Measurements from ENCODE around the gene PTPN13.

PTPN13 gene

GRCh38 chr4:86587381-86588140 is 6.6 kb upstream of the PTPN13 start:
- DNase-seq = no peak

GRCh38 chr4:86592553-86593249 is 1.4 kb upstream of the PTPN13 start:
- DNase-seq = no peak

- peak; percentile 67 for DNase-seq
Observed at GRCh38 chr4:86594559-86595425, 677 bp downstream of the PTPN13 start.

DNA sequence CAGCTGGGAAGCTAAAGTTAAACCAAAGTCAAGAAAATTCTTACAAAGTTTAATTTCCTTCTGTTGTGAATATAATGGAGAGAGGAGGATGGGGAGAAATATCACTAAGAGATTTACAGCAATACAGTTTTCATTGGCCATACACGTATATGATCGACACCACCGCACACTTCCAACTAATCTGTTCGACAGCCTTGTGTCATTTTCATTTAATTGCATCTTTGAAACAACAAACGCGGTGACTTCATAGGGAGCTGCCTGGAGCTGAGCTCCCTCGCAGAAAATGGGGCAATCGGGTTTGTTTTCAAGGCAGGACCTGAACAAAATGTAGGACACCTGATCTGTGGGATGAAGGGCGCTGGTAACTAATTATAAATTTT is 1.3 kb downstream of the PTPN13 start:
- DNase-seq = no peak

- DNase-seq = no peak
Observed at GRCh38 chr4:86596807-86597206, 2.7 kb downstream of the PTPN13 start.

- no peak for DNase-seq
Observed at GRCh38 chr4:86600007-86600653, 6.0 kb downstream of the PTPN13 start.

DNA sequence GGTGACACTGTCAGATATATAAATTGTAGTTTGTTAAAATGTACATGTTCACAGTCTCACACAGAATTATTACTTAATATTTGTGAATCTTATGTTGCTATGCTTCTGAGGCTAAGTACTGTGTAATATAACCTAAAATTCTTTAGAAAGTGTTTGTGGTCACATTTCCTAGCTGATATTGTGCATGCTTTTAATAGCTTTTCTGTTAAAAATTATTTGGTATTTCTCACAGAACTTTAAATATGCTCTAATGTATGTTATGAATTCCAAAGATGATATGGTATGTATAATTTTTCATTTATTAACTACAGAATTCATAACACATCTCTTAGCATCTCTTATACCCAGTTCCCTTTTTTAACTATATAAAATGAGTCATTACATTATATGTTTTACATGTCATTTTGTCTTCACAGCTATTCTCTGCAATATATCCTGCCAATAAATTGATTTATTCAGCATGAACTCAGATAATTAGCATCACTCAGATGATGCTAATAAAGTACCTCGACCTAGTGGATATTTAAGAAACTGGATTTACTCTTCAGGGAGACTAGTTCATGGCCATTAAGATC is 9.3 kb downstream of the PTPN13 start:
- no peak for DNase-seq

DNA sequence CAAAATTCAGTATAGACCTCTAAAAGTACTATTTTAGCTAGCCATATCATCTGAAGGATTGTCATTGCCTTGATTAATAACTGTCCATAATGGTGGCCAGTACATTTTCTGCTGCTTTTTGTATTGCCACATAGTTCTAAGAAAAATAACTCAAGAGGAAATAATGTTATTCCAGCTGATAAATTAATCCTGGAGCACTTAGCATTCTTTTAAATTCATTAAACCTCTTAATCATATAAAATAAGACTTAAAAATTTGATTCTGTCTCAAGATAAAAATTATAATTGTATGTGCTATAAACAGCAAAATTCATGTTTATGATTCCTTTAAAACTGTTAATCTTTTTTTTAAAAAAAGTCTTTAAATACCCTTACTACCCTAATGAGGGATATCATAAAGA is 12.7 kb downstream of the PTPN13 start:
- no peak for DNase-seq

DNA sequence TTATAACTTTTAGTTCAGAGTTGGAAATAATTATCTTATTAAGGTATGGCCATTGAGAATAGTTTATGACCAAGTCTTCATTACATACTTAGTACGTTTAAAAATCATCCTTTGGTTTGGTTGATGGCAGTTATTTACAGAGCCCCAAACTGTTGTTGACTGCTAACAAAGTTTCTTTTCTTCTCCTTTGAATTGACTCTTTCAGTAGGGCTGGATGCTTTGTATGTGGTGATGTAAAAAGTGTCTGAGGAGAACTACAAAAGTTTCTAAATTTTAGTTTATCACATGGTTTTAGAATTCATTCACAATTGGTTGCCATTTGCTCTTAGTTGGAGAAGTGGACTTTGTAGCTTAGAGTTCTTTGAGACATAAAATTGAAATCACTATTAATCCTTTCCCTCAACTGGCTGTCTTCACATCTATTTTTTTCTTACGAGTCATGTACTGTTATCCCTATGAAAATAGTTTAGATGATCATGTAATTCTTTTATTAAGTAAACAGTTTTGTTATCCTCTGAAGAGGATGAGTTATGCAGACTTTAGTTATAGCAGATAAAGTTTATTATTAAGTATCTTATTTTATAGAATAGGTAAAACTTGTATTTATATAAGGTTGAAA is 14.8 kb downstream of the PTPN13 start:
- DNase-seq = no peak

DNA sequence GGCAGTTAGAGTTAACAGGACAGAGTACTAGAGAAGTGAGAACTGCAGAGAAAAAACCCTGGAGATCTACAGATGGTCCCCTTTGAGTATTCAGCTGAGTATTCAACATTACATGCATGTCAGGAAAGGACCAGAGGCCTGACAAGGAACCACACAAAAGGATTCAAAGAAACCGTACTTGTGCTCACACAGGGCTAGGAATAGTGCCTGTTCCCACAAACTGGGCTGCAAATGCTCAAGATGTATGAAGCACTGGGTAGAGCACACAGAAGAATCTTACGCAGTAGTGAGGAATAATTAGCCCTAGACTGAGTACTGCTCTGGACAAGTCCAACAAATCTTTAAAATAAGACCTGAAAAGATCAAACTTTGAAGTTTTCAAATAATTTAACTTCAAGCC is 17.6 kb downstream of the PTPN13 start:
- no peak for DNase-seq

DNA sequence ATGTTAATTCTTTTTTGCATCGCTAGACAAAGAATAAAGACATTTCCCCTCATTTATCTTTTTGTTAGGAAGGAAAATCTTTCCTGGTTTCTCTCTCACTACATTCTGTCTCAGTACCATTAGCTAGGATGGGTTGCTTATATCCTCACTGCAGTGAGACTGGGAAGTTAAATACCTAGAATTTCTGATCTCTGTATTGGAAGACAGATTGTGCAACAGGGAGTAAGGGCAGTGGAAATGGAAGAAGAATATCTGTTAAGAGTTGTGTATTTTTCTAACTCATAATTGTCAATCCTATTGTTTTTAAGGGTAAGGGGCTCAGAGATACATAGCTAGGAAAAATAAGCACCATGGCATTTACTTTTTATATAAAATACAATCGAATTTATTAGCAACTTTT is 19.6 kb downstream of the PTPN13 start:
- no peak for DNase-seq

- no peak for DNase-seq
Observed at GRCh38 chr4:86614865-86615264, 20.8 kb downstream of the PTPN13 start.

- no peak for DNase-seq
Observed at GRCh38 chr4:86615501-86615900, 21.4 kb downstream of the PTPN13 start.

DNA sequence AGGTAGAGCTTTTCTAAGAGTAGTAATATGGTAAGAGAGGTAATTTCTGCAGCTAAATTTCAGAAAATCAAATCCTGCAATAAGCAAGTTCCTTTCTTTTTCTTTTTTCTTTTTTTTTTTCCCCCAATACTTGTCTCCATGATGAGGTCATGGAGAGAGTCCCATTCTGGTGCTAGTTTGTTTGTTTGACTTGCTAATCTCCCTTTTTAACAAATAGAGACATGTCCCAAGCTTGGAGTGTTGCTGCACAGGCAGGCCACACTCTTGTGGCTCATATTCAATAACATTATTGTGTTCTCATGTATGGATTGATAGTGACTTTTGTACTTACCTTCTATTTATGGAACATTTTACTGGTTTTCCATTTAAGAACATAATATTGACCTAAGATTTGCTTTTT is 25.5 kb downstream of the PTPN13 start:
- DNase-seq = no peak

- DNase-seq = no peak
Observed at GRCh38 chr4:86621435-86621834, 27.3 kb downstream of the PTPN13 start.

GRCh38 chr4:86626066-86626465 is 32.0 kb downstream of the PTPN13 start:
- DNase-seq = no peak

- DNase-seq = no peak
Observed at GRCh38 chr4:86627462-86628135, 33.5 kb downstream of the PTPN13 start.

GRCh38 chr4:86630629-86631028 is 36.5 kb downstream of the PTPN13 start:
- no peak for DNase-seq

DNA sequence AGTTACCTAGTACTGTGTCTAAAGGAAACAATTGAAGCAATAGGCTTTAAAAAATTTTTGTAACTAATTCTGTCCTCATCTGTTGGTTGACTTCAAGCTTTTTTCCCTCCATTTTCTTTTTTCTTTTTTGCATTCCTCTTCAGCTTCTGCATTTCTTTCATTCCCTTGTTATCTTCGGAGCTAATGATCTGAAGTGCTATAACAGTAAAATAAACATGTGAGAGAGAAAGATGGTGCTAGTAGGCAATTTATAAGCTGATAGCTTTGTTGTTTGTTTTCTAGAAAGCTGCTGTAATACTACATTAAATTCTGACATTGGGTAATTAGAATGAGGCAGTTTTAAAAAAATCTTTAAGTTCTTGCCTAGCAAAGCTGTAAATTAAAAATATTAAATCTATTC is 37.1 kb downstream of the PTPN13 start:
- DNase-seq = no peak

DNA sequence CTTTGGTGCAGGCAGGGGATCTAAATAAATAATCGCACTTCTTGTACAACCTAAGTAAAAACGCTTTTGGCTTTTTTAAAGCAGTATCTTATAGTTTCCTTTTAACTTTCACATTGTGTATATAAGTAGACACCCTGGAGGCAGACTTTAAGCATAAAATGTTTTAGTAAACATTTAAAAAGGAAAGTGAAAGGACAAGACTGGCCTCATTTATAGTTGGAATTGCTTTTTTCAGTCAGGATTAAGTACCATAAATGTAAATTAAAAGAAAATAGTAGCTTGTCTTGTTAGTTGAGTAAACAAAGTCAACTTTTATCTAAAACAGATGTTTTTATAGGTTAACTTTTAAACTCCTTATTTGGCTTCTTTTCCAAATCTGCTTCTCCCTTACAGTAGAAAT is 39.7 kb downstream of the PTPN13 start:
- no peak for DNase-seq

- no peak for DNase-seq
Observed at GRCh38 chr4:86640469-86640868, 46.4 kb downstream of the PTPN13 start.
